K562 (cell line): ENCODE results near the gene PLA2G4D. TPM values are rescaled to one million over a fixed set of nuclear protein-coding genes. Genes with fewer than 3 reads are reported as not detected.

Source experiments
- BRF2 ChIP-seq: IDR thresholded peaks from 3 replicates; pipeline ENCODE4 v1.6.1; 2011; ENCODE audit warnings: borderline replicate concordance, mild to moderate bottlenecking; ENCODE audit not compliant: insufficient read length, insufficient read depth
- CEBPG ChIP-seq, 3 experiments: fragments of 200-800 bp in 1 of 3; sonication (Bioruptor generic) in 1 of 3; sonication (generic) in 1 of 3; formaldehyde crosslinking in 1 of 3; IDR thresholded peaks in 2 of 3; conservative IDR thresholded peaks in 1 of 3; 2 replicates each; pipeline versions ENCODE4 v1.6.1 to v1.8.0; 2016 to 2022; ENCODE audit warnings: missing compliant biosample characterization in 2 of 3, missing genetic modification characterization in 2 of 3, mild to moderate bottlenecking in 1 of 3, missing genetic modification reagents in 1 of 3
- E2F1 ChIP-seq: sonication (generic); formaldehyde crosslinking; IDR thresholded peaks from 2 replicates; pipeline ENCODE4 v1.8.1; 2023; ENCODE audit warnings: mild to moderate bottlenecking, missing genetic modification reagents, moderate library complexity
- E2F6 ChIP-seq, 2 experiments: IDR thresholded peaks; 2 replicates each; pipeline ENCODE4 v1.6.1; 2011; ENCODE audit warnings: borderline replicate concordance in 1 of 2, control low read depth in 1 of 2, low read depth in 1 of 2, low read length in 1 of 2, mild to moderate bottlenecking in 1 of 2, mixed read lengths in 1 of 2, moderate library complexity in 1 of 2; ENCODE audit not compliant: insufficient read depth in 1 of 2, insufficient read length in 1 of 2, poor library complexity in 1 of 2, severe bottlenecking in 1 of 2; ENCODE audit errors: extremely low read depth in 1 of 2
- ZFP36 ChIP-seq: fragments of 150-350 bp; IDR thresholded peaks from 2 replicates; pipeline ENCODE4 v1.6.1; 2018; ENCODE audit warnings: low read length, low read depth; ENCODE audit not compliant: partially characterized antibody
- ZNF124 ChIP-seq: sonication (generic); formaldehyde crosslinking; IDR thresholded peaks from 2 replicates; pipeline ENCODE4 v1.8.1; 2022; ENCODE audit warnings: missing genetic modification reagents
- ZNF197 ChIP-seq: fragments of 200-800 bp; sonication (Bioruptor generic); IDR thresholded peaks from 2 replicates; pipeline ENCODE4 v1.6.1; 2016; ENCODE audit warnings: low read depth, missing genetic modification characterization, missing compliant biosample characterization
- ZNF280A ChIP-seq: fragments of 450-650 bp; IDR thresholded peaks from 2 replicates; pipeline ENCODE4 v1.6.1; 2018; ENCODE audit warnings: mild to moderate bottlenecking, low read depth; ENCODE audit not compliant: partially characterized antibody
- ZNF280B ChIP-seq: fragments of 250-450 bp; sonication (Bioruptor Pico); IDR thresholded peaks from 2 replicates; pipeline ENCODE4 v1.5.1; 2021; ENCODE audit warnings: mild to moderate bottlenecking
- ZNF655 ChIP-seq: fragments of 250-450 bp; sonication (Bioruptor Pico); IDR thresholded peaks from 2 replicates; pipeline ENCODE4 v1.5.0; 2021
- ZNF695 ChIP-seq: fragments of 450-650 bp; formaldehyde crosslinking; IDR thresholded peaks from 2 replicates; pipeline ENCODE4 v1.4.0; 2020; ENCODE audit warnings: mild to moderate bottlenecking, moderate library complexity
- polyA plus RNA-seq, 8 experiments: library from polyadenylated mRNA; depleted of rRNA in 4 of 8; stranded (reverse) in 5 of 8; unstranded in 3 of 8; fragments of >200 nt; fragmentation: Nextera tagmentation in 2 of 8; fragmentation: Illumina TruSeq in 1 of 8; extraction: Ambion mirVana in 2 of 8; extraction: Trizol in 1 of 8; gene quantifications; 2 replicates each; pipeline versions ENCODE4 v1.2.1 to v1.2.3, GENCODE V29; 2011 to 2014; ENCODE audit warnings: inconsistent platforms in 1 of 8, missing spikeins in 1 of 8
- total RNA-seq, 7 experiments: library from RNA; depleted of rRNA in 6 of 7; stranded (reverse); fragments of >200 nt in 6 of 7; fragmentation: Illumina TruSeq in 2 of 7; extraction: Trizol in 2 of 7; gene quantifications; 2 replicates each; pipeline versions ENCODE4 v1.2.1 to v1.2.3, GENCODE V29; 2011 to 2021; ENCODE audit warnings: low replicate concordance in 1 of 7

PLA2G4D gene
- total and polyA plus RNA-seq, 9 of the 15 experiments (the other 6 are each of a cell fraction or from before 2014, with no cell fraction given) = 0.04 TPM; not detected in 8

- TF ChIP-seq BRF2 (no peak), ZFP36 (no peak), ZNF695 (CRISPR knock-in tag) (no peak), ZNF197 (CRISPR knock-in tag) (no peak), ZNF280A (no peak), E2F6 (IDR thresholded peaks at IDR 0.05; ENCODE audit: borderline replicate concordance in 1 of 2, extremely low read depth in 1 of 2, insufficient read depth in 1 of 2, insufficient read length in 1 of 2, low read depth in 1 of 2, low read length in 1 of 2, poor library complexity in 1 of 2, severe bottlenecking in 1 of 2) (no peak), ZNF124 (CRISPR knock-in tag) (no peak), CEBPG (CRISPR knock-in tag; IDR thresholded peaks at IDR 0.05) (no peak), CEBPG (tag; conservative IDR thresholded peaks at IDR 0.05 in 1 of 2, IDR thresholded peaks at IDR 0.05 in 1 of 2) (no peak), E2F1 (CRISPR knock-in tag) (no peak), ZNF280B (CRISPR knock-in tag) (no peak), ZNF655 (CRISPR knock-in tag) (no peak)
These were observed 2.7 kb upstream of the PLA2G4D start (continued) for GRCh38 chr15:42097018-42097417.
